Fibroblast of villous mesenchyme (primary cell): ENCODE data around the gene IL1RAP. TPM values are rescaled to one million over a fixed set of nuclear protein-coding genes. Genes with fewer than 3 reads are reported as not detected.

Experiments
- DNase-seq: peaks from one replicate; pipeline ENCODE4 v3.0.0-alpha.2; 2010; ENCODE audit warnings: low read depth
- H3K4me3 ChIP-seq: 2 replicates; pipeline ENCODE4 v1.5.1; 2011; ENCODE audit warnings: low read depth, mild to moderate bottlenecking, low read length
- total RNA-seq: library from RNA; depleted of rRNA; stranded (reverse); fragments of >200 nt; gene quantifications from 2 replicates; pipeline ENCODE4 v1.2.3, GENCODE V29; 2012
- TF ChIP-seq, protein P1 (sequence below): IDR thresholded peaks from 2 replicates; pipeline ENCODE4 v1.5.1; 2012; ENCODE audit warnings: low read depth, mild to moderate bottlenecking, low read length; ENCODE audit not compliant: insufficient read depth

Gene IL1RAP
- total RNA-seq, 1 donor: 28.1 TPM

DNA sequence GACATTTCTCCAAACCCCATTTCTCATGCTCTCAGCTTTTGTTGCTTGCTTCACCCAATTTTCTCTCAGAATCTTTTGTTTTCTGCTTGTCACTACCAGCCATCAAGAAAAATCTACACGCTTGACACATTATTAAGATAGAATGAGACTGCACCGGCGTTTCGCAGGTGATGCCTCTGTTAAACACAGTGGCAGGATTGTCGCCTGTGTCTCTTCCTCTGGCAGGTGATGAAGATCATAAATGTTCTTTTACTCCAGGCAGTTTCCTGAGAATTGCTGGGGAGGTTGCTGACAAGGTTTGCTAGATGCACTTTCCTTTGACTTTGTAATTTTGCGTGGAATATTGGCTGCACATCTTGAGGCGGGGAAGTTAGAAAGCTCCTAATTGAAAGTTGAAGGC is 75.4 kb downstream of the IL1RAP start:
- TF ChIP-seq, protein P1, sequence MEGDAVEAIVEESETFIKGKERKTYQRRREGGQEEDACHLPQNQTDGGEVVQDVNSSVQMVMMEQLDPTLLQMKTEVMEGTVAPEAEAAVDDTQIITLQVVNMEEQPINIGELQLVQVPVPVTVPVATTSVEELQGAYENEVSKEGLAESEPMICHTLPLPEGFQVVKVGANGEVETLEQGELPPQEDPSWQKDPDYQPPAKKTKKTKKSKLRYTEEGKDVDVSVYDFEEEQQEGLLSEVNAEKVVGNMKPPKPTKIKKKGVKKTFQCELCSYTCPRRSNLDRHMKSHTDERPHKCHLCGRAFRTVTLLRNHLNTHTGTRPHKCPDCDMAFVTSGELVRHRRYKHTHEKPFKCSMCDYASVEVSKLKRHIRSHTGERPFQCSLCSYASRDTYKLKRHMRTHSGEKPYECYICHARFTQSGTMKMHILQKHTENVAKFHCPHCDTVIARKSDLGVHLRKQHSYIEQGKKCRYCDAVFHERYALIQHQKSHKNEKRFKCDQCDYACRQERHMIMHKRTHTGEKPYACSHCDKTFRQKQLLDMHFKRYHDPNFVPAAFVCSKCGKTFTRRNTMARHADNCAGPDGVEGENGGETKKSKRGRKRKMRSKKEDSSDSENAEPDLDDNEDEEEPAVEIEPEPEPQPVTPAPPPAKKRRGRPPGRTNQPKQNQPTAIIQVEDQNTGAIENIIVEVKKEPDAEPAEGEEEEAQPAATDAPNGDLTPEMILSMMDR: no peak

DNA sequence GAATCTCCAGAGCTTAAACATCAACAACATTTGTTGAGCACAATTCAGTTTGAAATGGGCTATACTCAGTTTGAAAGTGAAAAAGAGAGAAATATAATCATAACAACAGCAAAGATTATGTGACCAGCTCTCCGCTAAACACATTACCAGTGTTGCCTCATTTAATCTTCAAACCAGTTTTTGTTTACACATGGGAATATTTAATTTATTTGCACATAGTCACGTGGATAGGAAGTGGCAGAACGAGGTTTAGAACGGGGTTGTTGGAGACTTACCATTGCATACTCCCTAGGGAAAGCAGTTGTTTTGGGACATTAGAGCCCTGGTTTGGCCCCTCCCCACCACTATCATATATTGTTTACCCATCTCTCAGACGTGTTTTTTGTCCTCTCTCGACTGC is 77.2 kb downstream of the IL1RAP start:
- peak; percentile 26 for DNase-seq
- TF ChIP-seq, protein P1: no peak
- no peak overlapping the region for H3K4me3 ChIP-seq

More for the DNA sequence above, 75.4 kb downstream of the IL1RAP start:
- H3K4me3 ChIP-seq: no peak overlapping the region
- DNase-seq: no peak

DNA sequence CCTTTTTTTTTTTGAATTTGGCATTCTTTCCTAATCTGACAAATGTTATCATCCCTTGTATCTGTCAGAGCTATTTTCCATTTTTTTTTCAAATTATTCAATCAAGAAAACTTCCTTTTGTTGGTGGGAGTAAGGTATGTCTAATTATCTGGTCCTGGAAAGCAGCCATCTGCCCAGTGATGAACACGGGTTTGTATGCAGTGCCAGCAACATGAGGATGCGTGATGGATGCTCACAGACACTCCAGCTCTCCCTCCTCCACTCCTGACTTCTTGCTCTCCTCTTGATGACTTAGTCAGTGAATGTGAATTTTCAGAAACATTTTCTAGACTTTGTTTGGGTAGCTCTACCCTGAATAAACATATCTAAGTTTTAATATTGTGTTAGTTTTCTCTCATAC is 79.2 kb downstream of the IL1RAP start:
- H3K4me3 ChIP-seq: no peak overlapping the region
- TF ChIP-seq, protein P1: no peak
- DNase-seq: no peak

DNA sequence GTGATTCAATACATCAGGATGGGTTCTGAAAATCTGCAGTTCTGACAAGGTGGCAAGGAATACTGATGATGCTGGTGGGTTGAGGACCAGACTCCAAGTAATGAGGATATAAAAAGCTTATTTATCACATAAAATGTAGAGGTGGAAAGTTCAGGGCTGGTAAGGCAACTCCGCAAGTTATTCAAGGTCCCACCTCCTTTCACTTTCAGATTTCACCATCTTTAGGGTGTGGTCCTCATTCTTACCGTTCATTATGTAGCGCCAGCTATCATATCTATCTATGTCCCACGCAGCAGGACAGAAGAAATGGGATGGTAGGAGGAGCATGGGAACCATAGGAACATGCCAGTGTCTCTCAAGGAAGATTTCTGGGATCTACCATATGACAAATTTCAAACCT is 80.3 kb downstream of the IL1RAP start:
- H3K4me3 ChIP-seq: no peak overlapping the region
- TF ChIP-seq, protein P1: no peak
- DNase-seq: no peak

DNA sequence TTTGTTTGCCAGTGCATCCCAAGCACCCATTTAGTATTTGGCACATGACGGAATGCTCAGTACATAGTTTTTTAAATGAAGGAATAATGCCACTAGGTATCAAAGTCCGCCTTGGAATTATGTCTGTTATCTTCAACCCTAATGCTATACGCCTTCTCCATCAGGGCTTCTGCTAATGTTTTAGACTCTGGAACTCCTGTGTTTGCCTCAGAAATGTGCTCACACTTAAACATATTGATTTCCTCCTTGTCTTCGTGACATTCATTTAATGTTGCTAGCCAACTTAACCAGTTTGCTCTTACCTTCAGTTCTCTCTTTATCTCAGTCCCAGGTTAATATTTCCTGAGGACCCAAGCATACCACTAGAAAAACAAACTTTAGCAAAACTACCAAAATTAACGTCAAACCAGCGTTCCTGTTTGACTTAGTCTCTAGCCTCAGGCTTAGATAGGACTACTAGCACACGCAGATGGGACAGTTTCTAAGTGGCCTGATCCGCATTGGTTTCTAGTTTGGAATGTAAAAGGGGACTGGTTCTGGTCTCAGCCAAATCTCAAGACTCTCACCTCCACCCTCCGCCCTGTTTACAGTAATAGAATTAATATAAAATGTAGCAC is 81.4 kb downstream of the IL1RAP start:
- no peak overlapping the region for H3K4me3 ChIP-seq
- no peak for DNase-seq
- TF ChIP-seq, protein P1: no peak

DNA sequence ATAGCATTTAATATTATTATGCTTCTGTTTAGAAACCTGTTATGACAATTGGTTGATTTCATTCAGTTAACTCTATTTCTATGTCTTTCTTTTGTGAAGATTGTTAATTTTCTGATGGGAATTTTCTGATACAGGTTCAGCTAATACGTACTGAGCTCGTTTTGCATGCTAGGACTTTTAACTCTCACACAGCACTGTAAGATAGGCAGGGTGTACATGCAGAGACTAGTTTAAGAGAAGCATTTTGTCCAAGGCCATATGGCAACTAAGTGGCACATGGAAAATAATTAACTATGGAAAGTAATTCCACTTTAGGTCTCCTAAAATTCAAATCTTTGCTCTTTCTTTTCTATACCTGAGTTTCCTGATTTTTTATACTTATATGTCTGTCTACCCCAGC is 81.9 kb downstream of the IL1RAP start:
- no peak for DNase-seq
- H3K4me3 ChIP-seq: no peak overlapping the region
- TF ChIP-seq, protein P1: no peak
